Tibial artery (tissue), 4 donors: Measurements from ENCODE around the gene RERE.

Source experiments
- DNase-seq, 2 donors: peaks; one replicate each; pipeline ENCODE4 v3.0.0-alpha.2; 2019
- H3K27ac ChIP-seq, 2 donors: fragments of 200-600 bp; sonication (generic) in 1 of 2; 1 replicate in 1 of 2; 2 replicates in 1 of 2; pipeline ENCODE4 v1.5.1; 2018 to 2019; ENCODE audit warnings: mild to moderate bottlenecking in 1 of 2
- H3K27me3 ChIP-seq, 2 donors: fragments of 200-600 bp; sonication (generic) in 1 of 2; one replicate each; pipeline versions ENCODE4 v1.5.1 to v1.6.0; 2016 to 2019
- H3K36me3 ChIP-seq, 3 donors: fragments of 200-600 bp; sonication (generic) in 2 of 3; one replicate each; pipeline ENCODE4 v1.5.1; 2016 to 2019; ENCODE audit warnings: mild to moderate bottlenecking in 2 of 3
- H3K4me1 ChIP-seq, 4 donors: fragments of 200-600 bp; sonication (generic) in 2 of 4; 1 replicate in 3 of 4; 2 replicates in 1 of 4; pipeline ENCODE4 v1.5.1; 2016 to 2019
- H3K4me3 ChIP-seq, 2 donors: fragments of 200-600 bp; sonication (generic) in 1 of 2; 1 replicate in 1 of 2; 2 replicates in 1 of 2; pipeline ENCODE4 v1.5.1; 2018 to 2019; ENCODE audit warnings: mild to moderate bottlenecking in 2 of 2
- H3K9me3 ChIP-seq, 3 donors: fragments of 200-600 bp; sonication (generic) in 1 of 3; one replicate each; pipeline ENCODE4 v1.5.1; 2016 to 2019
- intact Hi-C: fragments of 100-400 bp; cut with DNase I; formaldehyde crosslinking; loops from one replicate; pipeline ENCODE4 v1.15.0; 2023; ENCODE audit warnings: low total_unique reads
- TF ChIP-seq, protein P1 (sequence below), 2 experiments: fragments of 200-600 bp in 1 of 2; fragments of 450-650 bp in 1 of 2; IDR thresholded peaks; one replicate each; pipeline ENCODE4 v1.5.1; 2017 to 2019; ENCODE audit warnings: antibody characterized with exemption in 2 of 2, mild to moderate bottlenecking in 1 of 2, moderate library complexity in 1 of 2

The RERE gene

DNA sequence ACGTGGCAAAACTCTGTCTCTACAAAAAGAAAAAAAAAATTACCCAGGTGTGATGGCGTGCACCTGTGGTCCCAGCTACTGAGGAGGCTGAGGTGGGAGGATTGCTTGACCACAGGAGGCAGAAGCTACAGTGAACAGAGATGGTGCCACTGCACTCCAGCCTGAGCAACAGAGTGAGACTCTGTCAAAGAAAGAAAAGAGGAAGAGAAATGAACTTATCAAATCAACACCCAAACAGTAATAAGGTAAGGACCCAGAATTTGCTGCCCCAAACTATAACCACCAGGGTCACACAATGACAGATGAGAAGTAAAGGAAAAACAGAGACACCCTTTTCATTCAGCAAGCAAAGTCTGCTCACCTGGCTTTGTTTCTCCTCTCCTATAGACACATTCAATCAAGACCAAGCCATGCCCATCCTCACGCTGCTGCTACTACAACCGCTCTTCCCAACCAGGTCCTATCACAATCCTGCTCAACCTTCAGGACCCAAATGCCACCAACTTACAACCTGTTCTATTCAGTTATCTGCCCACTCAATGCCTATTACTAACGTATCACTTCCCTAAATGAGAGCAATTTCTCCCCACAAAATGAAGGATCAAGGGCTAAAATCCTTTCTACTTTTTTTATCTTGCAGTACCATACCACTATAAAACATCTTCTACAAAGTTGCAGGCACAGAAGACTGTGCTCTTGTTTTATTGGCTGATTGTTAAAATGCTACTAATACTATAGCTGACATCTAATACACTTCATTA lies 183.5 kb downstream of the RERE start:
- H3K4me1 ChIP-seq, result peaks cover 0 to 14% (median 0%) of the 10 kb centered on the region in 4 donors
- no peaks in the 10 kb centered on the region for H3K27me3 ChIP-seq
- intact Hi-C loops, result no loop called here
- no peaks in the 10 kb centered on the region for H3K36me3 ChIP-seq
- TF ChIP-seq, protein P1, sequence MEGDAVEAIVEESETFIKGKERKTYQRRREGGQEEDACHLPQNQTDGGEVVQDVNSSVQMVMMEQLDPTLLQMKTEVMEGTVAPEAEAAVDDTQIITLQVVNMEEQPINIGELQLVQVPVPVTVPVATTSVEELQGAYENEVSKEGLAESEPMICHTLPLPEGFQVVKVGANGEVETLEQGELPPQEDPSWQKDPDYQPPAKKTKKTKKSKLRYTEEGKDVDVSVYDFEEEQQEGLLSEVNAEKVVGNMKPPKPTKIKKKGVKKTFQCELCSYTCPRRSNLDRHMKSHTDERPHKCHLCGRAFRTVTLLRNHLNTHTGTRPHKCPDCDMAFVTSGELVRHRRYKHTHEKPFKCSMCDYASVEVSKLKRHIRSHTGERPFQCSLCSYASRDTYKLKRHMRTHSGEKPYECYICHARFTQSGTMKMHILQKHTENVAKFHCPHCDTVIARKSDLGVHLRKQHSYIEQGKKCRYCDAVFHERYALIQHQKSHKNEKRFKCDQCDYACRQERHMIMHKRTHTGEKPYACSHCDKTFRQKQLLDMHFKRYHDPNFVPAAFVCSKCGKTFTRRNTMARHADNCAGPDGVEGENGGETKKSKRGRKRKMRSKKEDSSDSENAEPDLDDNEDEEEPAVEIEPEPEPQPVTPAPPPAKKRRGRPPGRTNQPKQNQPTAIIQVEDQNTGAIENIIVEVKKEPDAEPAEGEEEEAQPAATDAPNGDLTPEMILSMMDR (IDR thresholded peaks at IDR 0.05), result no peak
- no peak overlapping the region for H3K4me3 ChIP-seq
- no peaks in the 10 kb centered on the region for H3K9me3 ChIP-seq
- no peak overlapping the region for H3K27ac ChIP-seq
- DNase-seq, result no peak

DNA sequence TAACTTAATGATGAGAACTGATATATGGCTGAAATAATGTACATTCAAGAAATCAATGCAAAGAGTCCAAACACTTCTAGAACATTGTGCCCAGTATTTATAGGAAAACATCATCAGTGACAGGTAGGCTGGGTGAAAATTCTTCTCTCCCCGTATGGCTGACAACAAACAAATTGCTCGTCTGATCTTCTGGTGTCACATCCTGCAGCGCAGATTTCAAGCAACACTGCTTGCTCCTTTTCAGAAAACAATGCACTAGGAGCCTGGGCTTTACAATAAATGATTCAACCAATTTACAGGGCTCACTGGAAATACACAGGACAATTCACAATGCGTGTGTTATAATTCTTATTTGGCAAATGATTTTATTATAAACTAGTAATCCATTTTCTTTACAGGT lies 185.3 kb downstream of the RERE start:
- no peak for DNase-seq
- H3K36me3 ChIP-seq, result no peaks in the 10 kb centered on the region

DNA sequence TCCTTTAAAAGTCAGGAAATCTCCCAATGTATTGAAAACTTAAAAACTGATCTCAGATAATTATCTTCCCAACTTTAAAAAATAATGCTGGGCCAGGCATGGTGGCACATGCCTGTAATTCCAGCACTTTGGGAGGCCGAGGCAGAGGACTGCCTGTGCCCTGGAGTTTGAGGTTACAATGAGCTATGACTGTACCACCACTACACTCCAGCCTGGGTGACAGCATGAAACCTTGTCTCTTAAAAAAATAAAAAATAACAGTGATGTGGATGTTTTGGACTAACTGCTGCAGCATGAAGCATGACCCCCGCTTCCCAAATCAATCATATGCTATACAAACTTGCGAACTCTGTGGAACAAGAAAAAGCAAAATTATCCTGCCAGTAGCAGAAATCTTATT lies 186.3 kb downstream of the RERE start:
- no peaks in the 10 kb centered on the region for H3K36me3 ChIP-seq
- H3K9me3 ChIP-seq, result no peaks in the 10 kb centered on the region
- H3K4me3 ChIP-seq, result no peak overlapping the region
- intact Hi-C loops, result no loop called here
- TF ChIP-seq, protein P1 (IDR thresholded peaks at IDR 0.05), result no peak
- peaks cover 0 to 26% (median 5%) of the 10 kb centered on the region in 4 donors for H3K4me1 ChIP-seq
- no peak overlapping the region for H3K27ac ChIP-seq
- no peak for DNase-seq
- no peaks in the 10 kb centered on the region for H3K27me3 ChIP-seq

More for the DNA sequence above, 185.3 kb downstream of the RERE start:
- Histone ChIP-seq H3K9me3 (no peaks in the 10 kb centered on the region), H3K27me3 (no peaks in the 10 kb centered on the region), H3K4me1 (peaks cover 0 to 17% (median 0%) of the 10 kb centered on the region in 4 donors), H3K4me3 (no peak overlapping the region), H3K27ac (no peak overlapping the region)
- TF ChIP-seq, protein P1 (IDR thresholded peaks at IDR 0.05), result no peak
- intact Hi-C loops, result no loop called here

DNA sequence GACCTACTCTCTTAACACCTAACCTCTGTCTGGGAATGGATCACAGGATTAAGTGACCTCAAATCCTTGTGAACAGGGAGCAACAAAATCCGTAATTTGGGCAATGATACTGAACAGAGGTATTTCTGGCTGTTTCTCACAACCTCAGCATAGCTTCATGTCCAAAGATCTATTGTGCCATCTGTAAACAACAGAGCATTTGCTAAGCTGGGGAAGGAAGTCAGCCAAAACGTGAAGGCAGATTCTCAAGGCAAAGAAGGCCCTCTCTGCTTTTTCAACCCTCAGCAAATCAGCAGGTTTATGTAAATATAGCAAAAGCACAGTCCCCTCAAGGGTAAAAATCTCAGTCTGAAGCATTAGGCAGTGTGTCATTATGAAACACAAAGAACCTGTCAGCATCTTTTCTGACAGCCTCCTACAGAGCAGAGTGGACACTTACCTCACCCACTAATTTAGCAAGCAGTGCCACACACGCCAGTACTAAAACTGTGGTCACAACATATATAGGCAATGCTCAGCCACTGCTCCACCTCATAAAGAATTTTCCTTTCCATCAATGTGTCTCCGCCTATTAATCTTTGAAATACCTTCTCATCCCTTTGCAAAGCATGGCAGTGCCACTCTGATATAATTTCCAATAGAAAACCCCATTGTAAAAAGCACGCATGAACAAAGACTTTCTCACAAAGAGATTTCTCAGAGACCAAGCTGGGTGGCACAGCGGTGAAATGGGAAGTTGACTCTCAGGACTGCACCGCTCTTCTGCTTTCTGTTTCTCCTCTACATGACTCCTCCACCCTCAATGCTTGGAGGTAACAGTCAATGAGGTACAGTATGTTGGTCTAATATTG lies 188.0 kb downstream of the RERE start:
- Histone ChIP-seq H3K4me3 (no peak overlapping the region), H3K4me1 (peaks cover 0 to 33% (median 5%) of the 10 kb centered on the region in 4 donors), H3K27ac (no peak overlapping the region), H3K27me3 (no peaks in the 10 kb centered on the region), H3K36me3 (no peaks in the 10 kb centered on the region), H3K9me3 (no peaks in the 10 kb centered on the region)
- DNase-seq, result peak in 1 of 2 donors; percentile 22
- TF ChIP-seq, protein P1 (IDR thresholded peaks at IDR 0.05), result no peak
- intact Hi-C loops, result no loop called here

DNA sequence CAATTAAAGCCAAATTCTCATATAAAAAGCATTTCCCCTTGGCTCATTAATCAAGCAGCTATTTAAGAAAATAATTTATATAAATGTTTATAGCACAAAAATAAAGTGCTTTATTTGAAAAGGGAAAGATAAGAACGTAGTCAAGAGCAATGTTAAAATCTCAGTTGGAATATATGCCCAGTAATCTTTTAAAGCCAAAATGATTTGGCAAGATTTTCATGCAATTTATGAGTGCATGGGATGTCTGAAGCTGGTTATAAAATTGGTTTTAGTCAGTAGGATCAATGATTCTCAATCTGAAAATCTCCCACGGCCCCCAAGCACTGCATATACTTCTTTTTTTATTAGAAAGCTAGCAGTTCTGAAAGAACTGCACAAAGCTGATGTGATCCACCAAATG lies 188.8 kb downstream of the RERE start:
- H3K36me3 ChIP-seq, result no peaks in the 10 kb centered on the region
- TF ChIP-seq, protein P1 (IDR thresholded peaks at IDR 0.05), result no peak
- peaks cover 0 to 33% (median 5%) of the 10 kb centered on the region in 4 donors for H3K4me1 ChIP-seq
- no peak for DNase-seq
- intact Hi-C loops, result no loop called here
- no peaks in the 10 kb centered on the region for H3K27me3 ChIP-seq
- H3K9me3 ChIP-seq, result no peaks in the 10 kb centered on the region
- H3K4me3 ChIP-seq, result no peak overlapping the region
- H3K27ac ChIP-seq, result no peak overlapping the region
